Ectodermal cell (in vitro differentiated cells): Measurements from ENCODE around the gene DAGLA.

Experiments
- H3K27ac ChIP-seq: 2 replicates; pipeline ENCODE4 v1.7.0; 2013; ENCODE audit warnings: mild to moderate bottlenecking, low read depth, low read length; ENCODE audit not compliant: insufficient read depth, poor library complexity, severe bottlenecking
- H3K27me3 ChIP-seq: 2 replicates; pipeline ENCODE4 v1.7.0; 2013; ENCODE audit warnings: mild to moderate bottlenecking, low read length; ENCODE audit not compliant: insufficient read depth, control insufficient read depth, poor library complexity, severe bottlenecking
- H3K36me3 ChIP-seq: one replicate; pipeline ENCODE4 v1.7.0; 2013; ENCODE audit warnings: low read length; ENCODE audit not compliant: control insufficient read depth, insufficient read depth
- H3K4me1 ChIP-seq: one replicate; pipeline ENCODE4 v1.7.0; 2013; ENCODE audit warnings: low read length; ENCODE audit not compliant: control insufficient read depth, insufficient read depth
- H3K4me3 ChIP-seq: 2 replicates; pipeline ENCODE4 v1.7.0; 2013; ENCODE audit warnings: low read depth, low read length, control low read depth; ENCODE audit not compliant: insufficient read depth
- H3K9me3 ChIP-seq: 2 replicates; pipeline ENCODE4 v1.7.0; 2013; ENCODE audit warnings: mild to moderate bottlenecking, low read length, moderate library complexity; ENCODE audit not compliant: control insufficient read depth
- WGBS, 2 experiments: methylation state at CpG; one replicate each; pipeline ENCODE4 v1.1.7; 2013; ENCODE audit warnings: missing lambda C conversion rate in 2 of 2; 5-methylcytosine and 5-hydroxymethylcytosine counted together

The DAGLA gene

DNA sequence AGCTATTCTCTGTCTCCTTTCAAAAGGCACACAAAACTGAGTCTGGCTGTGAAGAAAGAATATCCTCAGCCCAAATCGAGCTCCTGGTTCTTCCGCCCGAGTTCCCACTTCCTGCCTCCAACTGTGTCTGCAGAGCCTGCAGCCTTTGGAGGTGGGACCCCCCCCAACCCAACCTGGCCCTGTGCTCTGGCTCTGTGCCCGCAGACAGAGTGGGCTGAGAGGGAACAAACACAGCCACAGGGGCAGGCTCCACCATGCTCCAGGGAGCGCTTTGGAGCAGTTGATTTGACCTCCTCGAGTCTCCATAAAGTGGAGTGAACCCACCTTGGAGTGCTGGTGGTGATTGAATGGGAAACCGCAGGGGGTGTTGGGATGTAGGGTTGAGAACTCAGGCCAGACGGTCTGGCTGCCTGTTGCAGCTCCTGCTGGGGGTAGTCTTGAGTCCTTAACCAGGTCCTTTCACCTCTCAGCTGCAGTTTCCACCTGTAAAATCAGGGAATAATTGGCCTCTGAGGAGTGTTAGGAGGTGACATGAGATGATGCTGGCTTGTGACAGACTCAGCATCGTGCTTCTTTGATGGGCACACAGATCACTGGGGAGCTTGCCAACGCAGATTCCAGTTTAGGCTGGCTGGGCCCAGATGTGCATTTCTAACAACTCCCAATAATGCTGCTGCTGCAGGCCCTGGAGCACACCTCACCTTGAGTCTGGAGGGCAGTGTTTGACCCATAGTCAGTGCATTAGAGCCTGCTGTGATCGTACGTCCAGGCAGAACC, 11.4 kb downstream of the DAGLA start:
- 67 to 68% methylated on average over 12 of the region's 12 CpGs for WGBS, 2 experiments
- H3K27ac ChIP-seq = no peak overlapping the region
- H3K36me3 ChIP-seq = no peaks in the 10 kb centered on the region
- no peak overlapping the region for H3K4me3 ChIP-seq
- H3K4me1 ChIP-seq = peaks cover 34% of the 10 kb centered on the region
- no peaks in the 10 kb centered on the region for H3K27me3 ChIP-seq
- H3K9me3 ChIP-seq = no peaks in the 10 kb centered on the region

GRCh38 chr11:61693922-61694601, 13.9 kb downstream of the DAGLA start:
- no peaks in the 10 kb centered on the region for H3K9me3 ChIP-seq
- H3K27ac ChIP-seq = no peak overlapping the region
- peaks cover 34% of the 10 kb centered on the region for H3K4me1 ChIP-seq
- H3K36me3 ChIP-seq = no peaks in the 10 kb centered on the region
- WGBS, 2 experiments = 71 to 73% methylated on average over 11 of the region's 11 CpGs
- H3K27me3 ChIP-seq = no peaks in the 10 kb centered on the region
- H3K4me3 ChIP-seq = no peak overlapping the region

DNA sequence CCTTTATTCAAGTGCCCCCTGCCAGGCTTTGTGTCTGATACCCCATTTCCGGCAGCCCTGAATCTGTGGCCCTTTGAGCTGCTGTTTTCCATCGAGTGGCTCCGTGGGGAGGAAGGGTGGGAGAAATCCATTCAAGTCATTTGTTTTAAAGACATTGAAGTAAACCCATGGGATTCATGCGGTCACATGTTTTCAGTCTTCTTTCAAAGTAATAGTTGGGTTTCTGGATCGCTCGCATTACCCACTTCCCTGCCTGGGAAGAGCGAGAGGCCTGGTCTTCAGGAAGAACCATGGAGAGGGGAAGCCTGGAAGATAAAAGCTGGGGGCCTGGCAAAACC, 14.4 kb downstream of the DAGLA start:
- Histone ChIP-seq H3K27ac (no peak overlapping the region), H3K36me3 (no peaks in the 10 kb centered on the region), H3K4me1 (peaks cover 34% of the 10 kb centered on the region), H3K4me3 (no peak overlapping the region), H3K27me3 (no peaks in the 10 kb centered on the region), H3K9me3 (no peaks in the 10 kb centered on the region)
- WGBS, 2 experiments = 45 to 54% methylated on average over 7 of the region's 7 CpGs

DNA sequence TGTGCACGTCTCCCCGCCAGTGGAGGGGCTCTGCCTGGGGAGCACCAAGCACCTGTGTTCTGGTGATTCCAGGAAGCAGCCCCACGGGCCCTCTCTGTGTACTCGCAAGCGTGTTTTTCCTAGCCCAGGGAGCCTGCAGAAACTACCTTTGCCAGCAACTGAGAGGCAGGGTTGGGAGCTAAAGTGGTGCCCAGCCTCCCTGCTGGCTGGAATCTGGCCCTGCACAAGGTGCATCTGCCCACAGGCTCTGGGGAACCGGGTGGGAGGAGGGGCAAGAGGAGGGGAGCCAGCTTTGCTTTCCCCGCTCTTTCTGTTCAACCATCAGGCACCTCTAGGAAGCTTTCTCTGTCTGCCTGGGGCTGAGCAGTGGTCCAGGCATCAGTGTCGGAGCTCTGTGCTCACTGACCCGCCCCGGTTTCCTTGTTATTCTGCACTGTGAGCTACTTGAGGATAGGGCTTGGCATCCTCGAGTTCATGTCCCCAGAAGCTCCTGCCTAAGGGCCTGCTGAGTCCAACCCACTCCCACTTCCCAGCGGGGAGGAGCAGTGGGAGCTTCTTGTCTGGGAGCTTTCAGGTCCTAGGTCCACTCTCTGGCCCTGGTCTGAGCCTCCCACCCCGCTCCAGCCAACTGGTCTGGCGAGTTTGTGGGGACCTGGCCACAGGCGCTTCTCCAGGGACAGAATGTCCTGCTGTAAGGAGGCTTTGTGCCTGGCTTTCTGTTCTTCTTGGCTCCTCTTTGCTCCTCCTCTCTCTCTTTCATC, 14.9 kb downstream of the DAGLA start:
- H3K4me3 ChIP-seq = no peak overlapping the region
- no peak overlapping the region for H3K27ac ChIP-seq
- no peaks in the 10 kb centered on the region for H3K9me3 ChIP-seq
- 67 to 70% methylated on average over 15 of the region's 15 CpGs for WGBS, 2 experiments
- no peaks in the 10 kb centered on the region for H3K27me3 ChIP-seq
- H3K4me1 ChIP-seq = peaks cover 34% of the 10 kb centered on the region
- no peaks in the 10 kb centered on the region for H3K36me3 ChIP-seq

DNA sequence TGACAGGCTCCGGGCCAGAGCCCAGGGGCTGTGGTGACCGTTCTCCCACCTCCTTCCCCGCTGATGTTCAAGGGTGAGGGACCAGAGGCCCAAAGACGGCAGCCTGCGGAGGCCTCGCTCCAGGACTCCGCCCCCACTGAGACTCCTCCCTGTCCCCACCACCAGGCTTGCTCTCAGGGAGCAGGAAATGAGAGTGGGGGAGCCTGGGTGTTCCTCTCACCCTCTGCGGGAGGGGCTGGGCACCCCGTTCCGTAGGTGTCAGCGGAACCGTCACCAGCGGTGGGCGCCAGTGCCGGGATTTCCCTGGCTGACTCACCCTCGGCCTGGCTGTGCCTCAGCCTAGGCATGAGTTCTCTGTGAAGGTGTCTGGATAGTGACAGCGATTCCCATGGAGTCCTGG, 15.7 kb downstream of the DAGLA start:
- no peaks in the 10 kb centered on the region for H3K36me3 ChIP-seq
- peaks cover 30% of the 10 kb centered on the region for H3K4me1 ChIP-seq
- no peak overlapping the region for H3K4me3 ChIP-seq
- no peaks in the 10 kb centered on the region for H3K9me3 ChIP-seq
- no peak overlapping the region for H3K27ac ChIP-seq
- no peaks in the 10 kb centered on the region for H3K27me3 ChIP-seq
- WGBS, 2 experiments = 52 to 60% methylated on average over 17 of the region's 17 CpGs

GRCh38 chr11:61696602-61697001, 16.4 kb downstream of the DAGLA start:
- H3K9me3 ChIP-seq = no peaks in the 10 kb centered on the region
- WGBS, 2 experiments = 86 to 90% methylated on average over 7 of the region's 8 CpGs
- peaks cover 23% of the 10 kb centered on the region for H3K4me1 ChIP-seq
- H3K27ac ChIP-seq = no peak overlapping the region
- no peaks in the 10 kb centered on the region for H3K27me3 ChIP-seq
- H3K4me3 ChIP-seq = no peak overlapping the region
- no peaks in the 10 kb centered on the region for H3K36me3 ChIP-seq

DNA sequence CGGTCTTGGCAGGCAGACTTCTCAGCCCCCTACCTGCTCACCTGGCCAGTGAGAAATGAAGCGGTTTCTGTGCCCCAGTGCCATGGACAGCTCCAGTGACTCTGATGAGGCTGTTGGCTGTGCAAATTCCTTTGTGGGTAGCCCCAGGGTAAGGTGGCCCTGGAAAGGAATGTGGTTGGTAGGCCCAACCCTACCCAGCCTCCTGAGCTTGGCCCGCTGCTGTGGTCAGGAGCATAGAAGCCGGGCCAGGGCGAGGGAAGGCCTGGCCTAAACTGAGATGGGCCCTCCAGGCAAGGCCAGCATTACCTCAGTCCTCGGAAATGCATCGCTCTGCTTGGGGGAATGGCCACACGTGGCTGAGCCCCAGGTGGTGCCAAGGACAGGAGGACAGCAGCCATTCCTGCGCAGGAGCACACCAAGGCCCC, 16.9 kb downstream of the DAGLA start:
- Histone ChIP-seq H3K4me1 (peaks cover 22% of the 10 kb centered on the region), H3K4me3 (no peak overlapping the region), H3K27me3 (no peaks in the 10 kb centered on the region), H3K36me3 (no peaks in the 10 kb centered on the region), H3K27ac (no peak overlapping the region), H3K9me3 (no peaks in the 10 kb centered on the region)
- 86 to 87% methylated on average over 9 of the region's 9 CpGs for WGBS, 2 experiments

GRCh38 chr11:61697764-61698163, 17.6 kb downstream of the DAGLA start:
- H3K4me3 ChIP-seq = no peak overlapping the region
- no peak overlapping the region for H3K27ac ChIP-seq
- H3K36me3 ChIP-seq = no peaks in the 10 kb centered on the region
- peaks cover 22% of the 10 kb centered on the region for H3K4me1 ChIP-seq
- WGBS, 2 experiments = 95 to 98% methylated on average over 1 of the region's 1 CpG
- H3K27me3 ChIP-seq = no peaks in the 10 kb centered on the region
- H3K9me3 ChIP-seq = no peaks in the 10 kb centered on the region

GRCh38 chr11:61698173-61698948, 18.2 kb downstream of the DAGLA start:
- H3K36me3 ChIP-seq = no peaks in the 10 kb centered on the region
- 91 to 92% methylated on average over 11 of the region's 11 CpGs for WGBS, 2 experiments
- no peaks in the 10 kb centered on the region for H3K27me3 ChIP-seq
- H3K4me3 ChIP-seq = no peak overlapping the region
- H3K9me3 ChIP-seq = no peaks in the 10 kb centered on the region
- H3K27ac ChIP-seq = no peak overlapping the region
- peaks cover 22% of the 10 kb centered on the region for H3K4me1 ChIP-seq
